ENCODE data around the gene CNTROB. TPM values are rescaled to one million over a fixed set of nuclear protein-coding genes. Genes with fewer than 3 reads are reported as not detected.

Gene CNTROB
- total RNA-seq, 1 donor from 2014 or later = 30.2 TPM

DNA sequence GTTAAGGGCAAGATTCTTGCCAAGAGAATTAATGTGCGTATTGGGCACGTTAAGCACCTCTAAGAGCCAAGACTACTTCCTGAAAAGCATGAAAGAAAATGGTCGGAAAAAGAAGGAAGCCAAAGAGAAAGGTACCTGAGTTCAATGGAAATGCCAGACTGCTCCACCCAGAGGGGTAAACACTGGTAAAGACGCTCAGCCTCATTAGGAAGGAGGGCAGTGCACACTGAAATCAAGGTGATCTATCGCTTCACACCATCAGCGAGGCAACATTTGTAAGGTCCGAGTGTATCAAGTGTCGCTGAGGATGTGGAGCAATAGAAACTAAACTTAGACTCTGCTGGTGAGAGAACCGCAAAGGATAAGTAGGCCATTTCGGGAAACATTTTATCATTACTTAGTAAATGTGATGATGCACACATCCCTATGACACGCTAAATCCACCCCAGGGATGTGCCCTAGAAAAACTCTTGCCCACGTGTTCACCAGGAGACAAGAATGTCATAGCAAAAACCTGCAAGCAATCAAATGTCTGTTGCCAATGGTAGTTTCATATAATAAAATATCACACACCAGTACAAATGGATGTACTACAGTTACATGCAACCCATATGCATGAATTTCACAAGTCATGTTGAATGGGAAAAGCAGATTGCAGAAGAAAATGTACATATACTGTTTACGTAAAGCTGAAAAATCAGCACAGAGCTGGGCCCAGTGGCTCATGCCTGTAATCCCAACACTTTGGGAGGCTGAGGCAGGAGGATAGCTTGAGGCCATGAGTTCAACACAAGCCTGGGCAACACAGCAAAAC, 23.6 kb downstream of the CNTROB start:
- H3K36me3 Mint-ChIP-seq (ENCODE audit: unreplicated experiment) = no peaks in the 10 kb centered on the region
- no peaks in the 10 kb centered on the region for H3K9me3 Mint-ChIP-seq (ENCODE audit: unreplicated experiment)
- no peak for DNase-seq (ENCODE audit: extremely low spot score, unreplicated experiment)
- H3K27ac Mint-ChIP-seq (ENCODE audit: unreplicated experiment) = no peak overlapping the region
- no peaks in the 10 kb centered on the region for H3K27me3 Mint-ChIP-seq (ENCODE audit: unreplicated experiment)
- H3K4me3 Mint-ChIP-seq (ENCODE audit: unreplicated experiment) = no peak overlapping the region
- TF ChIP-seq, protein P1, sequence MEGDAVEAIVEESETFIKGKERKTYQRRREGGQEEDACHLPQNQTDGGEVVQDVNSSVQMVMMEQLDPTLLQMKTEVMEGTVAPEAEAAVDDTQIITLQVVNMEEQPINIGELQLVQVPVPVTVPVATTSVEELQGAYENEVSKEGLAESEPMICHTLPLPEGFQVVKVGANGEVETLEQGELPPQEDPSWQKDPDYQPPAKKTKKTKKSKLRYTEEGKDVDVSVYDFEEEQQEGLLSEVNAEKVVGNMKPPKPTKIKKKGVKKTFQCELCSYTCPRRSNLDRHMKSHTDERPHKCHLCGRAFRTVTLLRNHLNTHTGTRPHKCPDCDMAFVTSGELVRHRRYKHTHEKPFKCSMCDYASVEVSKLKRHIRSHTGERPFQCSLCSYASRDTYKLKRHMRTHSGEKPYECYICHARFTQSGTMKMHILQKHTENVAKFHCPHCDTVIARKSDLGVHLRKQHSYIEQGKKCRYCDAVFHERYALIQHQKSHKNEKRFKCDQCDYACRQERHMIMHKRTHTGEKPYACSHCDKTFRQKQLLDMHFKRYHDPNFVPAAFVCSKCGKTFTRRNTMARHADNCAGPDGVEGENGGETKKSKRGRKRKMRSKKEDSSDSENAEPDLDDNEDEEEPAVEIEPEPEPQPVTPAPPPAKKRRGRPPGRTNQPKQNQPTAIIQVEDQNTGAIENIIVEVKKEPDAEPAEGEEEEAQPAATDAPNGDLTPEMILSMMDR (IDR thresholded peaks at IDR 0.05) = no peak
- H3K4me1 Mint-ChIP-seq (ENCODE audit: unreplicated experiment) = peaks cover 4% of the 10 kb centered on the region

DNA sequence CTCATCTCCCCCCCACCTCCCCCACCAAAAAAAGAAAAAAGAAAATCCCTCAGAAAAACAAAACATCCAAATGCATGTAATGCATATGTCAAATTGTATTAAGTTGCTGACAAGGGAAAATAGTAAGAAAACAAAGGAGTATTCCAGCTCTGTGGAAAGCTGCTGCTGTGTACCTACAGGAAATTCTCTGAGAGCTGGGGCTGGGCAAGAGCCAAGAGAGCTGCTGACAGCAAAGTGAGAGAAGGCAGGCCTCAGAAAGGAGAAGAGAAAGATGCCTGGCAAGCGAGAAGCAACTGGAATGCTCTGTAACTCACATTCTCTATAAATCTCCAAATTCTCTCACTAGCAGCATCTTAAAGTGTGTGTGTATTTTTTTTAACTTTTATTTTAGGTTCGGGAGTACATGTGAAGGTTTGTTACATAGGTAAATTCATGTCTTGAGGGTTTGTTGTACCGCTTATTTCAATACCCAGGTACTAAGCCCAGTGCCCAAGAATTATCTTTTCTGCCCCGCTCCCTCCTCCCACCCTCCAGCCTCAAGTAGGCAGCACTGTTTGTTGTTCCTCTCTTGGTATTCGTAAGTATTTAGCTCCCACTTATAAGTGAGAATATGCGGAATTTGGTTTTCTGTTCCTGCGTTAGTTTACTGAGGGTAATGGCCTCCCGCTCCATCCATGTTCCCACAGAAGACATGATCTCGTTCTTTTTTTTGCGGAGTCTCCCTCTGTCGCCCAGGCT, 24.4 kb downstream of the CNTROB start:
- TF ChIP-seq, protein P1 (IDR thresholded peaks at IDR 0.05) = no peak
- no peaks in the 10 kb centered on the region for H3K27me3 Mint-ChIP-seq (ENCODE audit: unreplicated experiment)
- H3K36me3 Mint-ChIP-seq (ENCODE audit: unreplicated experiment) = no peaks in the 10 kb centered on the region
- no peak overlapping the region for H3K4me3 Mint-ChIP-seq (ENCODE audit: unreplicated experiment)
- no peak overlapping the region for H3K27ac Mint-ChIP-seq (ENCODE audit: unreplicated experiment)
- DNase-seq (ENCODE audit: extremely low spot score, unreplicated experiment) = no peak
- peaks cover 4% of the 10 kb centered on the region for H3K4me1 Mint-ChIP-seq (ENCODE audit: unreplicated experiment)
- no peaks in the 10 kb centered on the region for H3K9me3 Mint-ChIP-seq (ENCODE audit: unreplicated experiment)

DNA sequence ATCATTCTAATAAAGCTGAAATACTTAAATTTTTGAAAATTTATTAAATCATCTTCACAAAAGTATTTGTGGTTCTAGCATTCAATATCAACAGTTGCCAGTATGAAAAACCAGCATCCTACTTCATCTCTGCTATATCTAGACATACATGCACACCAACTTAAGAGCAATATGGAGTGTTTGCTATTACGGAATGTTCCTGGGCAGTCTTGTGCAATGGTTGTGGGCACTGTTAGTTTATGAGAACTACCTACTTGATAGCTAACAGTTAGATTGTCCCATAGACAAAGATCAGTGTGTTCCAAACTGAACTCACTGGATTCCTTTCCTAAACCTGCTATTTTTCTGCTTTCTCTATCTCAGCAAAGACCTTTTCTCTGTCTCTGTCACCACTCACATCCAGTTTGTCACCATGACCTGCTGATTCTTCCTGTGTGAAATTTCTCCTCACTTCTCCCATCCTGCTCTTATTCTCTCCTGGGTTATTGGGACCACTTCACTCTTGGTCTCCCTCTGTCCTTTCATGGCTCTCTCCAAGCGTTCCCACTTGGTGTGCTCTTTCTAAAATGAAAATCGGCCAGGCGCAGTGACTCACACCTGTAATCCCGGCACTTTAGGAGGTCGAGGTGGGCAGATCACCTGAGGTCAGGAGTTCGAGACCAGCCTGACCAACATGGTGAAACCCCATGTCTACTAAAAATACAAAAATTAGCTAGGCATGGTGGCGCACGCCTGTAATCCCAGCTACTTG, 27.7 kb downstream of the CNTROB start:
- Mint-ChIP-seq H3K36me3 (ENCODE audit: unreplicated experiment) (no peaks in the 10 kb centered on the region), H3K27ac (ENCODE audit: unreplicated experiment) (no peak overlapping the region), H3K4me1 (ENCODE audit: unreplicated experiment) (peaks cover 4% of the 10 kb centered on the region), H3K27me3 (ENCODE audit: unreplicated experiment) (peaks cover 5% of the 10 kb centered on the region), H3K9me3 (ENCODE audit: unreplicated experiment) (no peaks in the 10 kb centered on the region), H3K4me3 (ENCODE audit: unreplicated experiment) (no peak overlapping the region)
- DNase-seq (ENCODE audit: extremely low spot score, unreplicated experiment) = no peak
- TF ChIP-seq, protein P1 (IDR thresholded peaks at IDR 0.05) = no peak

DNA sequence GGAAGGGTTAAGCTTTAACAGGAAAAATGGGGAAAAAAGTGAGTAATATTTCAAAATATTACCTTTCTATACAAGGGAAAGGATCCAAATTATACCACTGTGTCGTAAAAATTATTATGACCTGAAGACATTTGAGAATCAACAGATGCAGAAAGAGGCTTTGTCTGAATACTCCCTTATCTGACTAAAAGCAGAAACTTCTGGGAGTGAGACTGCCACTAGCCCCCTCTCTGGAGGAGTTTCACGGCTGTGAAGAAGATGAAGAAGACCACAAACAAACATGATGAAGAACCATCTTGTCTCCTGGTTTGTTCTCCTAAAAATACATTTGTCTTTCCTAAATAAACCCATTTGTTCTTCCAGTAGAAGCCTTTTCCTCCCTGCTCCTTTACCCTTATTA, 29.4 kb downstream of the CNTROB start:
- no peaks in the 10 kb centered on the region for H3K9me3 Mint-ChIP-seq (ENCODE audit: unreplicated experiment)
- peaks cover under 1% of the 10 kb centered on the region for H3K4me1 Mint-ChIP-seq (ENCODE audit: unreplicated experiment)
- no peak overlapping the region for H3K4me3 Mint-ChIP-seq (ENCODE audit: unreplicated experiment)
- H3K36me3 Mint-ChIP-seq (ENCODE audit: unreplicated experiment) = no peaks in the 10 kb centered on the region
- DNase-seq (ENCODE audit: extremely low spot score, unreplicated experiment) = no peak
- TF ChIP-seq, protein P1 (IDR thresholded peaks at IDR 0.05) = no peak
- peaks cover 5% of the 10 kb centered on the region for H3K27me3 Mint-ChIP-seq (ENCODE audit: unreplicated experiment)
- no peak overlapping the region for H3K27ac Mint-ChIP-seq (ENCODE audit: unreplicated experiment)

Measured in osteocyte (in vitro differentiated cells).